Mesenchymal stem cell (in vitro differentiated cells and primary cell): ENCODE data around the gene PRRT2.

Experiments
- DNase-seq: peaks from one replicate; pipeline ENCODE4 v3.0.0-alpha.2; 2013
- H2AFZ ChIP-seq: one replicate; pipeline ENCODE4 v1.6.1; 2013; ENCODE audit warnings: low read depth, mild to moderate bottlenecking, control low read depth, inconsistent platforms, low read length, moderate library complexity
- H2AK5ac ChIP-seq: 2 replicates; pipeline ENCODE4 v1.6.1; 2013; ENCODE audit warnings: low read length, moderate library complexity, mild to moderate bottlenecking, inconsistent platforms; ENCODE audit not compliant: severe bottlenecking
- H2BK120ac ChIP-seq: one replicate; pipeline ENCODE4 v1.6.1; 2013; ENCODE audit warnings: low read depth, mild to moderate bottlenecking, inconsistent platforms, low read length, moderate library complexity
- H2BK12ac ChIP-seq, 2 experiments: one replicate each; pipeline ENCODE4 v1.6.1; 2013; ENCODE audit warnings: inconsistent platforms in 2 of 2, low read length in 2 of 2, mild to moderate bottlenecking in 2 of 2, moderate library complexity in 2 of 2, control low read depth in 1 of 2
- H2BK15ac ChIP-seq: one replicate; pipeline ENCODE4 v1.6.1; 2013; ENCODE audit warnings: mild to moderate bottlenecking, low read depth, inconsistent platforms; ENCODE audit not compliant: poor library complexity, severe bottlenecking
- H2BK5ac ChIP-seq: 2 replicates; pipeline ENCODE4 v1.6.1; 2013; ENCODE audit warnings: low read depth, mild to moderate bottlenecking, low read length, control low read depth, inconsistent platforms; ENCODE audit not compliant: poor library complexity, severe bottlenecking
- H3K14ac ChIP-seq, 2 experiments: one replicate each; pipeline ENCODE4 v1.6.1; 2013; ENCODE audit warnings: inconsistent platforms in 2 of 2, low read length in 2 of 2, control low read depth in 1 of 2, mild to moderate bottlenecking in 1 of 2, moderate library complexity in 1 of 2
- H3K18ac ChIP-seq, 2 experiments: one replicate each; pipeline ENCODE4 v1.6.1; 2013; ENCODE audit warnings: inconsistent platforms in 2 of 2, low read length in 2 of 2, control low read depth in 1 of 2, low read depth in 1 of 2, mild to moderate bottlenecking in 1 of 2
- H3K23ac ChIP-seq, 2 experiments: one replicate each; pipeline ENCODE4 v1.6.1; 2013; ENCODE audit warnings: inconsistent platforms in 2 of 2, low read length in 2 of 2, mild to moderate bottlenecking in 2 of 2, moderate library complexity in 2 of 2, control low read depth in 1 of 2
- H3K27ac ChIP-seq: 2 replicates; pipeline ENCODE4 v1.5.1; 2013; ENCODE audit warnings: mild to moderate bottlenecking, moderate library complexity, low read length, control low read depth, inconsistent platforms; ENCODE audit not compliant: poor library complexity, severe bottlenecking
- H3K27me3 ChIP-seq, 2 experiments: 2 replicates each; pipeline versions ENCODE4 v1.6.1 to v1.7.0; 2013; ENCODE audit warnings: low read length in 2 of 2, mild to moderate bottlenecking in 2 of 2, moderate library complexity in 2 of 2, control low read depth in 1 of 2, inconsistent platforms in 1 of 2; ENCODE audit not compliant: control insufficient read depth in 1 of 2, insufficient read depth in 1 of 2
- H3K36me3 ChIP-seq, 2 experiments: 2 replicates each; pipeline versions ENCODE4 v1.6.1 to v1.7.0; 2013; ENCODE audit warnings: low read length in 2 of 2, control low read depth in 1 of 2, inconsistent platforms in 1 of 2, low read depth in 1 of 2, mild to moderate bottlenecking in 1 of 2; ENCODE audit not compliant: insufficient read depth in 2 of 2, control insufficient read depth in 1 of 2
- H3K4ac ChIP-seq, 2 experiments: one replicate each; pipeline ENCODE4 v1.6.1; 2013; ENCODE audit warnings: inconsistent platforms in 2 of 2, low read length in 2 of 2, mild to moderate bottlenecking in 2 of 2, moderate library complexity in 2 of 2, control low read depth in 1 of 2, low read depth in 1 of 2
- H3K4me1 ChIP-seq: 2 replicates; pipeline ENCODE4 v1.6.1; 2013; ENCODE audit warnings: low read depth, low read length, control low read depth; ENCODE audit not compliant: control insufficient read depth, insufficient read depth
- H3K4me2 ChIP-seq: 2 replicates; pipeline ENCODE4 v1.6.1; 2013; ENCODE audit warnings: low read length, mild to moderate bottlenecking, inconsistent platforms; ENCODE audit not compliant: poor library complexity, severe bottlenecking
- H3K4me3 ChIP-seq, 2 experiments: 2 replicates each; pipeline versions ENCODE4 v1.5.1 to v1.7.0; 2013; ENCODE audit warnings: low read length in 2 of 2, mild to moderate bottlenecking in 2 of 2, control low read depth in 1 of 2, low read depth in 1 of 2; ENCODE audit not compliant: insufficient read depth in 1 of 2
- H3K79me1 ChIP-seq: replicated peaks from 2 replicates; pipeline ENCODE4 v1.6.1; 2013; ENCODE audit warnings: mild to moderate bottlenecking, control low read depth, low read length, inconsistent platforms; ENCODE audit not compliant: poor library complexity, severe bottlenecking
- H3K9ac ChIP-seq: 2 replicates; pipeline ENCODE4 v1.7.0; 2013; ENCODE audit warnings: mild to moderate bottlenecking, low read length, moderate library complexity
- H3K9me3 ChIP-seq: 2 replicates; pipeline ENCODE4 v1.7.0; 2013; ENCODE audit warnings: mild to moderate bottlenecking, low read length; ENCODE audit not compliant: control insufficient read depth
- H4K8ac ChIP-seq: one replicate; pipeline ENCODE4 v1.6.1; 2013; ENCODE audit warnings: inconsistent platforms, mild to moderate bottlenecking, low read length, moderate library complexity
- H4K91ac ChIP-seq: one replicate; pipeline ENCODE4 v1.6.1; 2013; ENCODE audit warnings: mild to moderate bottlenecking, low read length, inconsistent platforms
- WGBS: methylation state at CpG from one replicate; pipeline ENCODE4 v1.1.7; 2013; ENCODE audit warnings: mixed read lengths; 5-methylcytosine and 5-hydroxymethylcytosine counted together

PRRT2 gene

GRCh38 chr16:29836623-29837022 lies 24.6 kb downstream of the PRRT2 start:
- Histone ChIP-seq H3K23ac (no peak overlapping the region), H4K91ac (no peak overlapping the region), H3K18ac (no peak overlapping the region), H3K4me1 (peaks cover 2% of the 10 kb centered on the region), H2BK12ac (no peak overlapping the region), H2BK5ac (no peak overlapping the region), H3K14ac (no peak overlapping the region), H2AK5ac (no peak overlapping the region), H3K4me2 (no peak overlapping the region), H3K79me1 (peaks cover 39% of the 10 kb centered on the region), H2AFZ (no peak overlapping the region), H4K8ac (peak overlapping the region; percentile 24), H3K9ac (no peak overlapping the region), H2BK120ac (no peak overlapping the region), H3K27me3 (no peaks in the 10 kb centered on the region), H3K27ac (no peak overlapping the region), H2BK15ac (no peak overlapping the region), H3K4me3 (no peak overlapping the region), H3K4ac (peak overlapping the region in 1 of 2 experiments; percentile 10), H3K36me3 (peaks cover 82 to 95% of the 10 kb centered on the region in 2 experiments), H3K9me3 (no peaks in the 10 kb centered on the region)
- 89% methylated on average over 15 of the region's 15 CpGs for WGBS
- DNase-seq = no peak

- Histone ChIP-seq H3K36me3 (peaks cover 86 to 96% of the 10 kb centered on the region in 2 experiments), H2BK5ac (peak overlapping the region; percentile 12), H2BK15ac (no peak overlapping the region), H4K8ac (no peak overlapping the region), H2BK120ac (no peak overlapping the region), H3K9ac (no peak overlapping the region), H3K27me3 (no peaks in the 10 kb centered on the region), H3K4me2 (no peak overlapping the region), H3K14ac (no peak overlapping the region), H3K9me3 (no peaks in the 10 kb centered on the region), H2BK12ac (no peak overlapping the region), H3K4me1 (peaks cover 3% of the 10 kb centered on the region), H2AK5ac (no peak overlapping the region), H3K23ac (no peak overlapping the region), H3K4me3 (no peak overlapping the region), H4K91ac (no peak overlapping the region), H2AFZ (no peak overlapping the region), H3K27ac (no peak overlapping the region), H3K4ac (no peak overlapping the region), H3K79me1 (peaks cover 44% of the 10 kb centered on the region), H3K18ac (no peak overlapping the region)
- 78% methylated on average over 5 of the region's 5 CpGs for WGBS
- DNase-seq = peak; percentile 54
Measured at GRCh38 chr16:29837841-29838240, 25.8 kb downstream of the PRRT2 start.

GRCh38 chr16:29839822-29840221 lies 27.8 kb downstream of the PRRT2 start:
- Histone ChIP-seq H3K23ac (no peak overlapping the region), H4K8ac (no peak overlapping the region), H2AK5ac (no peak overlapping the region), H2BK5ac (no peak overlapping the region), H3K9ac (no peak overlapping the region), H3K4me2 (no peak overlapping the region), H3K79me1 (peaks cover 38% of the 10 kb centered on the region), H2BK15ac (no peak overlapping the region), H2AFZ (no peak overlapping the region), H2BK120ac (no peak overlapping the region), H3K4me3 (no peak overlapping the region), H3K14ac (no peak overlapping the region), H3K4ac (no peak overlapping the region), H2BK12ac (peak overlapping the region in 1 of 2 experiments; percentile 2), H3K18ac (no peak overlapping the region), H3K27ac (no peak overlapping the region), H3K36me3 (peaks cover 86 to 94% of the 10 kb centered on the region in 2 experiments), H3K9me3 (no peaks in the 10 kb centered on the region), H4K91ac (no peak overlapping the region), H3K4me1 (peaks cover 3% of the 10 kb centered on the region), H3K27me3 (no peaks in the 10 kb centered on the region)
- WGBS = 90% methylated on average over 6 of the region's 6 CpGs
- no peak for DNase-seq

GRCh38 chr16:29840240-29840639 lies 28.2 kb downstream of the PRRT2 start:
- DNase-seq = no peak
- H3K4ac ChIP-seq = no peak overlapping the region
- H2AK5ac ChIP-seq = no peak overlapping the region
- no peak overlapping the region for H2AFZ ChIP-seq
- no peak overlapping the region for H2BK120ac ChIP-seq
- H3K79me1 ChIP-seq = peaks cover 39% of the 10 kb centered on the region
- H4K91ac ChIP-seq = no peak overlapping the region
- no peak overlapping the region for H3K18ac ChIP-seq
- WGBS = 91% methylated on average over 10 of the region's 10 CpGs
- no peak overlapping the region for H4K8ac ChIP-seq
- no peak overlapping the region for H3K23ac ChIP-seq
- no peak overlapping the region for H3K14ac ChIP-seq
- no peak overlapping the region for H2BK15ac ChIP-seq
- H3K27me3 ChIP-seq = no peaks in the 10 kb centered on the region
- H3K4me1 ChIP-seq = peaks cover 3% of the 10 kb centered on the region
- H3K36me3 ChIP-seq = peaks cover 87 to 94% of the 10 kb centered on the region in 2 experiments
- H3K4me2 ChIP-seq = no peak overlapping the region
- no peak overlapping the region for H3K4me3 ChIP-seq
- no peak overlapping the region for H3K9ac ChIP-seq
- peak overlapping the region in 1 of 2 experiments; percentile 2 for H2BK12ac ChIP-seq
- no peak overlapping the region for H3K27ac ChIP-seq
- no peak overlapping the region for H2BK5ac ChIP-seq
- H3K9me3 ChIP-seq = no peaks in the 10 kb centered on the region
